LNCaP clone FGC (cell line): ENCODE data around the gene ARRDC3.

Experiments used
- DNase-seq: peaks from one replicate; pipeline ENCODE4 v3.0.0-alpha.2; 2011; ENCODE audit warnings: low read depth
- H3K4me3 ChIP-seq: 2 replicates; pipeline ENCODE4 v1.5.1; 2011; ENCODE audit warnings: mild to moderate bottlenecking, low read depth, low read length, control low read depth
- CTCF ChIP-seq: IDR thresholded peaks from 2 replicates; pipeline ENCODE4 v1.5.1; 2012; ENCODE audit warnings: mild to moderate bottlenecking; ENCODE audit not compliant: control insufficient read depth, insufficient read depth; ENCODE audit errors: extremely low read depth

Gene ARRDC3

GRCh38 chr5:91419136-91419535 is 36.0 kb upstream of the ARRDC3 start:
- no peak for DNase-seq
- H3K4me3 ChIP-seq = no peak overlapping the region
- no peak for TF ChIP-seq CTCF

GRCh38 chr5:91418158-91418557 is 35.0 kb upstream of the ARRDC3 start:
- no peak overlapping the region for H3K4me3 ChIP-seq
- TF ChIP-seq CTCF = no peak
- DNase-seq = no peak

- no peak for DNase-seq
- no peak for TF ChIP-seq CTCF
- no peak overlapping the region for H3K4me3 ChIP-seq
Measured at GRCh38 chr5:91417219-91417618, 34.1 kb upstream of the ARRDC3 start.

GRCh38 chr5:91416491-91416890 is 33.4 kb upstream of the ARRDC3 start:
- no peak overlapping the region for H3K4me3 ChIP-seq
- no peak for DNase-seq
- TF ChIP-seq CTCF = no peak

- H3K4me3 ChIP-seq = no peak overlapping the region
- no peak for DNase-seq
- no peak for TF ChIP-seq CTCF
Measured at GRCh38 chr5:91409304-91409703, 26.2 kb upstream of the ARRDC3 start.

GRCh38 chr5:91408710-91409109 is 25.6 kb upstream of the ARRDC3 start:
- DNase-seq = no peak
- H3K4me3 ChIP-seq = no peak overlapping the region

GRCh38 chr5:91407204-91407603 is 24.1 kb upstream of the ARRDC3 start:
- DNase-seq = no peak
- no peak for TF ChIP-seq CTCF
- H3K4me3 ChIP-seq = no peak overlapping the region

More at GRCh38 chr5:91408710-91409109, 25.6 kb upstream of the ARRDC3 start:
- TF ChIP-seq CTCF = no peak
